Measurements from ENCODE around the gene C10orf71. TPM values are rescaled to one million over a fixed set of nuclear protein-coding genes. Genes with fewer than 3 reads are reported as not detected.

C10orf71 gene
- total RNA-seq, 2 donors from 2014 or later = 0.14 TPM; not detected in 1

DNA sequence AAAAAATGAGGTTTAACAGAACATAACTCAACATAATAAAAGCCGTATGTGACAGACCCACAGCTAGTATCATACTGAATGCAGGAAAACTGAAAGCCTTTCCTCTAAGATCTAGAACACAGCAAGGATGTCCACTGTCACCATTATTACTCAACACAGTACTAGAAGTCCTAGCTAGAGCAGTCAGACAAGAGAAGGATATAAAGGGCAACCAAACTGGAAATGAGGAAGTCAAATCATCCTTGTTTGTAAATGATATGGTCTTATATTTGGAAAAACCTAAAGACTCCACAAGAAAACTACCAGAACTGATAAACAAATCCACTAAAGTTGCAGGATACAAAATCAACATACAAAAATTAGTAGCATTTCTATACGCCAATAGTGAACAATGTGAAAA is 45.9 kb downstream of the C10orf71 start:
- Histone ChIP-seq H3K27ac (no peak overlapping the region), H3K36me3 (no peaks in the 10 kb centered on the region), H3K9me3 (no peaks in the 10 kb centered on the region), H3K4me1 (ENCODE audit: control insufficient read depth in 1 of 2, low read depth in 2 of 2) (no peaks in the 10 kb centered on the region), H3K4me3 (no peak overlapping the region), H3K27me3 (replicated peaks; ENCODE audit: insufficient read depth) (no peaks in the 10 kb centered on the region)
- no peak for ATAC-seq (ENCODE audit: insufficient number of reproducible peaks, low FRiP score, low read depth)
- TF ChIP-seq CTCF (IDR thresholded peaks at IDR 0.05) = no peak
- no peak for DNase-seq (ENCODE audit: low spot score)

DNA sequence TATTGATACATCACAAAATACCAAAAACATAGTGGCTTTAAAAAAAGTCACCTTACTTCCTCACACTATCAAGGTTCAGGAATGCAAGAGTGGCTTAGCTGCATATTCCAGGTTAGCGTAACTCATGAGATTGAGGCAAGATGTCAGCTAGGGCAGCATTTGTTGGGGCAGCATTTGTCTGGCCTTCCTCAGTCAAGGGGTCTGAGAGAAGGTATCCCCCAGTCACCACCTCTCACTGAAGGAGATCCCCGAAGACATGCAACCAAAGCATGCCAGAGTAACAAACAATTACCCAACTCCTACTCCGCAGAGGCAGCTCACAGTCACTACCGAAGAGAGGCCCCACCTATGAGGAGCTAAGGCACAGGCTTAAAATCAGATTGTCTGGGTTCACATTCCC is 48.4 kb downstream of the C10orf71 start:
- ATAC-seq (ENCODE audit: insufficient number of reproducible peaks, low FRiP score, low read depth) = no peak
- no peak overlapping the region for H3K4me3 ChIP-seq
- no peak for TF ChIP-seq CTCF (IDR thresholded peaks at IDR 0.05)
- H3K27ac ChIP-seq = no peak overlapping the region
- H3K9me3 ChIP-seq = no peaks in the 10 kb centered on the region
- H3K36me3 ChIP-seq = no peaks in the 10 kb centered on the region
- DNase-seq (ENCODE audit: low spot score) = no peak
- H3K27me3 ChIP-seq (replicated peaks; ENCODE audit: insufficient read depth) = no peaks in the 10 kb centered on the region
- H3K4me1 ChIP-seq (ENCODE audit: control insufficient read depth in 1 of 2, low read depth in 2 of 2) = no peaks in the 10 kb centered on the region

DNA sequence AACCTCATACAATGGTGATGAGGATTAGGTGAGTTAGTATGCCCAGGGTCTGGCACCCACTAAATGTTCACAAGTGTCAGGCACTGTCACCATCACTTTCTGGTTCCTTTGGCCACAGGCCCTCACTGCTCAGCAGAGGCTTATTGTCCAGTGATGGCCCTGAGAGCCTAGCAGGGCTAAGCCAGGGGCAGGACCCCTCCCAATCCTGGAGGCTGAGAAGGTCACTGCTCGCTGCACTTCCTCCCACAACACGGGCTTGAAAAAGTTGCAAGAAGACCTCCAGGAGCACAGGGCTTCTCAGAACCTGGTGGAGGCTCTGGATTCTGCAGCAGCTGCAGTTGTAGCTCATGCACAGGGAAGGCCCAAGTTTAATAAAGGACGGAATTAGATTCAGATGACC is 48.9 kb downstream of the C10orf71 start:
- no peak overlapping the region for H3K4me3 ChIP-seq
- H3K9me3 ChIP-seq = no peaks in the 10 kb centered on the region
- no peak overlapping the region for H3K27ac ChIP-seq
- H3K36me3 ChIP-seq = no peaks in the 10 kb centered on the region
- no peaks in the 10 kb centered on the region for H3K4me1 ChIP-seq (ENCODE audit: control insufficient read depth in 1 of 2, low read depth in 2 of 2)
- H3K27me3 ChIP-seq (replicated peaks; ENCODE audit: insufficient read depth) = no peaks in the 10 kb centered on the region
- no peak for TF ChIP-seq CTCF (IDR thresholded peaks at IDR 0.05)
- ATAC-seq (ENCODE audit: insufficient number of reproducible peaks, low FRiP score, low read depth) (no peak), DNase-seq (ENCODE audit: low spot score) (no peak)

DNA sequence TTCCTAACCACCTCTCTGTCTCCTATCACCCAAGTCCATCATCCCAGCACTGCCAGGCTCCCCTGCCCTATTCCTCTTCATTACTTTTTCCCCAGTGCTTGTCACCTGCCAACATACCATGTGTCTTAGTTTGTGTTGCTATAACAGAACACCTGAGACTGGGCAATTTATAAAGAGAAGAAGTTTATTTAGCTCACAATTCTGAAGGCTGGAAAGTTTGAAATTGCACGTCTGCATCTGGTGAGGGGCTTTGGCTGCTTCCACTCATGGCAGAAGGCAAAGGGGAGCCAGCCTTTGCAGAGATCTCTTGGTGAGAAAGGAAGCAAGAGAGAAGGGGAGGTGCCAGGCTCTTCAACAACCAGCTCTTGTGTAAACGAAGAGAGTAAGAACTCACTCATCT is 49.6 kb downstream of the C10orf71 start:
- H3K27ac ChIP-seq = no peak overlapping the region
- ATAC-seq (ENCODE audit: insufficient number of reproducible peaks, low FRiP score, low read depth) (no peak), DNase-seq (ENCODE audit: low spot score) (no peak)
- H3K4me1 ChIP-seq (ENCODE audit: control insufficient read depth in 1 of 2, low read depth in 2 of 2) = no peaks in the 10 kb centered on the region
- no peaks in the 10 kb centered on the region for H3K9me3 ChIP-seq
- TF ChIP-seq CTCF (IDR thresholded peaks at IDR 0.05) = no peak
- no peaks in the 10 kb centered on the region for H3K27me3 ChIP-seq (replicated peaks; ENCODE audit: insufficient read depth)
- no peaks in the 10 kb centered on the region for H3K36me3 ChIP-seq
- no peak overlapping the region for H3K4me3 ChIP-seq

DNA sequence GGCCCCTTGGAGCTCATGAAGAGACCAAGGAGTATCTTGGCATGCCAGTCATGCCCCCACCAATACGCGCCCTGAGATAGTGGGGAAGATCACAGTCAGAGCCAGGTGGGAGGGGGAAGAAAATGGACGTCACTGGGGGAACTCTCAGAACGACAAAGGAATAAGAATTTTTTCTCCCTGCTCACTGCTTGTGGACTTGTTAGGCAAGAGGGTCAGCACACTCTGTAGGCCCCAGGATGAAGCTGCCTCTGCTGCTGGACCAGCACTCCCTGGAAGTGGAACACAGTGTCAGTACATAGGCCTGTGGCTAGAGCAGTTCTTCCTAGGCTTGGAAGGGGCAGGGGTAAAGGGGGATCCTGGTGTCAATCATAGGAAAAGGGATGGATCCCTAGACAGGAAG is 50.4 kb downstream of the C10orf71 start:
- no peak overlapping the region for H3K4me3 ChIP-seq
- H3K27me3 ChIP-seq (replicated peaks; ENCODE audit: insufficient read depth) = no peaks in the 10 kb centered on the region
- ATAC-seq (ENCODE audit: insufficient number of reproducible peaks, low FRiP score, low read depth) (no peak), DNase-seq (ENCODE audit: low spot score) (no peak)
- TF ChIP-seq CTCF (IDR thresholded peaks at IDR 0.05) = no peak
- H3K36me3 ChIP-seq = no peaks in the 10 kb centered on the region
- H3K27ac ChIP-seq = no peak overlapping the region
- H3K4me1 ChIP-seq (ENCODE audit: control insufficient read depth in 1 of 2, low read depth in 2 of 2) = no peaks in the 10 kb centered on the region
- no peaks in the 10 kb centered on the region for H3K9me3 ChIP-seq

Data from thoracic aorta (tissue), 2 donors.